ENCODE measurements around the gene CD244.
"Not testable (repeated sequence)": the region's sequence is repeated elsewhere in the genome, so short reads cannot be mapped to it uniquely, and the experiment has no call there.

The CD244 gene

GRCh38 chr1:160879056-160879455 lies 16.4 kb upstream of the CD244 start:
- DNase-seq (ENCODE audit: low read depth, low spot score): no peak

GRCh38 chr1:160877221-160877620 lies 14.5 kb upstream of the CD244 start:
- DNase-seq (ENCODE audit: low read depth, low spot score): no peak

GRCh38 chr1:160876311-160876710 lies 13.6 kb upstream of the CD244 start:
- DNase-seq (ENCODE audit: low read depth, low spot score): no peak

- not testable (repeated sequence) for DNase-seq (ENCODE audit: low read depth, low spot score)
Observed at GRCh38 chr1:160875591-160875990, 12.9 kb upstream of the CD244 start.

- no peak for DNase-seq (ENCODE audit: low read depth, low spot score)
Observed at GRCh38 chr1:160874935-160875334, 12.2 kb upstream of the CD244 start.

GRCh38 chr1:160868141-160868540 lies 5.5 kb upstream of the CD244 start:
- DNase-seq (ENCODE audit: low read depth, low spot score): no peak

- not testable (repeated sequence) for DNase-seq (ENCODE audit: low read depth, low spot score)
Observed at GRCh38 chr1:160867651-160868050, 5.0 kb upstream of the CD244 start.

- DNase-seq (ENCODE audit: low read depth, low spot score): no peak
Observed at GRCh38 chr1:160866695-160867260, 4.1 kb upstream of the CD244 start.

GRCh38 chr1:160866001-160866694 lies 3.5 kb upstream of the CD244 start:
- DNase-seq (ENCODE audit: low read depth, low spot score): no peak

GRCh38 chr1:160865337-160865736 lies 2.6 kb upstream of the CD244 start:
- no peak for DNase-seq (ENCODE audit: low read depth, low spot score)

- no peak for DNase-seq (ENCODE audit: low read depth, low spot score)
Observed at GRCh38 chr1:160864173-160864572, 1.5 kb upstream of the CD244 start.

- DNase-seq (ENCODE audit: low read depth, low spot score): no peak
Observed at GRCh38 chr1:160863774-160864131, 1.1 kb upstream of the CD244 start.

- no peak for DNase-seq (ENCODE audit: low read depth, low spot score)
Observed at GRCh38 chr1:160863061-160863773, 530 bp upstream of the CD244 start.

GRCh38 chr1:160860840-160861505 lies 1.7 kb downstream of the CD244 start:
- no peak for DNase-seq (ENCODE audit: low read depth, low spot score)

- DNase-seq (ENCODE audit: low read depth, low spot score): no peak
Observed at GRCh38 chr1:160859166-160859565, 3.5 kb downstream of the CD244 start.

GRCh38 chr1:160858507-160858906 lies 4.2 kb downstream of the CD244 start:
- no peak for DNase-seq (ENCODE audit: low read depth, low spot score)

- DNase-seq (ENCODE audit: low read depth, low spot score): no peak
Observed at GRCh38 chr1:160858097-160858496, 4.6 kb downstream of the CD244 start.

GRCh38 chr1:160855181-160855981 lies 7.3 kb downstream of the CD244 start:
- no peak for DNase-seq (ENCODE audit: low read depth, low spot score)

- no peak for DNase-seq (ENCODE audit: low read depth, low spot score)
Observed at GRCh38 chr1:160853754-160854153, 8.9 kb downstream of the CD244 start.

GRCh38 chr1:160853014-160853413 lies 9.7 kb downstream of the CD244 start:
- no peak for DNase-seq (ENCODE audit: low read depth, low spot score)

- no peak for DNase-seq (ENCODE audit: low read depth, low spot score)
Observed at GRCh38 chr1:160850993-160851392, 11.7 kb downstream of the CD244 start.

- no peak for DNase-seq (ENCODE audit: low read depth, low spot score)
Observed at GRCh38 chr1:160850541-160850940, 12.1 kb downstream of the CD244 start.

Measured in astrocyte of the hippocampus (primary cell).